Testis (tissue), 2 donors: ENCODE data around the gene PTPMT1.

Source experiments
- CTCF ChIP-seq, 3 experiments: fragments of 450-650 bp in 2 of 3; fragments of 200-600 bp in 1 of 3; sonication (generic) in 1 of 3; IDR thresholded peaks; one replicate each; pipeline ENCODE4 v1.5.1; 2016 to 2019; ENCODE audit warnings: antibody characterized with exemption in 3 of 3, mild to moderate bottlenecking in 2 of 3, moderate library complexity in 1 of 3
- POLR2A ChIP-seq: fragments of 450-650 bp; IDR thresholded peaks from one replicate; pipeline ENCODE4 v1.6.1; 2017; ENCODE audit warnings: antibody characterized with exemption, mild to moderate bottlenecking, moderate library complexity

- no peak for TF ChIP-seq CTCF (IDR thresholded peaks at IDR 0.05)
- TF ChIP-seq POLR2A = no peak
These were observed 24.2 kb downstream of the PTPMT1 start for GRCh38 chr11:47589584-47589976.
